A673 (cell line): ENCODE measurements around the gene BPI. TPM values are rescaled to one million over a fixed set of nuclear protein-coding genes. Genes with fewer than 3 reads are reported as not detected.

ENCODE experiments used
- BruUV-seq: library from RNA; stranded (reverse); fragments of 400-500 nt; replicated peaks from 2 replicates; lab custom pipeline; 2021; lab: Mats Ljungman, UMichigan
- CTCF ChIA-PET: fragments of 300-600 bp; sonication (Branson Sonifier 250); formaldehyde crosslinking; loops from one replicate; lab custom pipeline; 2022; ENCODE audit warnings: antibody characterized with exemption; lab: Charles Lee
- POLR2A ChIA-PET: fragments of 300-600 bp; sonication (Branson Sonifier 250); formaldehyde crosslinking; loops from one replicate; lab custom pipeline; 2022; ENCODE audit warnings: antibody characterized with exemption; ENCODE audit not compliant: low non-redundant PET; lab: Charles Lee
- DNase-seq: peaks from one replicate; pipeline ENCODE4 v3.0.0-alpha.2; 2015; ENCODE audit warnings: low spot score
- H3K27ac ChIP-seq: fragments of 200-600 bp; sonication (generic); 2 replicates; pipeline ENCODE4 v1.5.1; 2016; ENCODE audit warnings: mixed run types, low read depth, mild to moderate bottlenecking, mixed read lengths, antibody characterized with exemption, low read length; ENCODE audit not compliant: poor library complexity, severe bottlenecking
- H3K27me3 ChIP-seq: fragments of 200-600 bp; sonication (generic); replicated peaks from 2 replicates; pipeline ENCODE4 v1.6.1; 2017; ENCODE audit warnings: mixed run types, low read depth, mild to moderate bottlenecking, mixed read lengths, antibody characterized with exemption, low read length; ENCODE audit not compliant: insufficient read depth, poor library complexity
- H3K36me3 ChIP-seq: fragments of 200-600 bp; sonication (generic); 2 replicates; pipeline ENCODE4 v1.6.1; 2016; ENCODE audit warnings: mixed run types, mild to moderate bottlenecking, mixed read lengths, antibody characterized with exemption, low read length; ENCODE audit not compliant: insufficient read depth, poor library complexity, severe bottlenecking
- H3K4me1 ChIP-seq: fragments of 200-600 bp; sonication (generic); 2 replicates; pipeline ENCODE4 v1.6.1; 2017; ENCODE audit warnings: mixed run types, mild to moderate bottlenecking, mixed read lengths, antibody characterized with exemption, low read length; ENCODE audit not compliant: insufficient read depth, poor library complexity, severe bottlenecking
- H3K4me3 ChIP-seq: fragments of 200-600 bp; sonication (generic); 2 replicates; pipeline ENCODE4 v1.5.1; 2016; ENCODE audit warnings: low read depth, mixed run types, mild to moderate bottlenecking, mixed read lengths, low read length; ENCODE audit not compliant: poor library complexity, severe bottlenecking
- H3K9me3 ChIP-seq: fragments of 200-600 bp; sonication (generic); 2 replicates; pipeline ENCODE4 v1.6.1; 2016; ENCODE audit warnings: mixed run types, low read depth, mild to moderate bottlenecking, mixed read lengths, antibody characterized with exemption, low read length; ENCODE audit not compliant: poor library complexity, severe bottlenecking
- EZH2 ChIP-seq: fragments of 200-600 bp; sonication (generic); IDR thresholded peaks from 2 replicates; pipeline ENCODE4 v1.6.1; 2017; ENCODE audit warnings: borderline replicate concordance, low read depth, mild to moderate bottlenecking, mixed read lengths, antibody characterized with exemption, low read length; ENCODE audit not compliant: poor library complexity, severe bottlenecking
- intact Hi-C: fragments of 100-400 bp; cut with micrococcal nuclease; formaldehyde crosslinking; loops from one replicate; pipeline ENCODE4 v1.10.0; 2022; ENCODE audit not compliant: unreplicated experiment
- total RNA-seq: library from RNA; stranded (reverse); gene quantifications from 2 replicates; pipeline ENCODE4 v1.2.3, GENCODE V29; 2021
- TF ChIP-seq, protein P1 (sequence below): fragments of 300-800, 200-600 bp; sonication (generic); conservative IDR thresholded peaks from 2 replicates; pipeline ENCODE4 v1.5.1; 2017; ENCODE audit warnings: low read depth, mild to moderate bottlenecking, antibody characterized with exemption, low read length, moderate library complexity, mixed read lengths

Gene BPI
- total RNA-seq, 1 experiment from 2014 or later, result not detected

DNA sequence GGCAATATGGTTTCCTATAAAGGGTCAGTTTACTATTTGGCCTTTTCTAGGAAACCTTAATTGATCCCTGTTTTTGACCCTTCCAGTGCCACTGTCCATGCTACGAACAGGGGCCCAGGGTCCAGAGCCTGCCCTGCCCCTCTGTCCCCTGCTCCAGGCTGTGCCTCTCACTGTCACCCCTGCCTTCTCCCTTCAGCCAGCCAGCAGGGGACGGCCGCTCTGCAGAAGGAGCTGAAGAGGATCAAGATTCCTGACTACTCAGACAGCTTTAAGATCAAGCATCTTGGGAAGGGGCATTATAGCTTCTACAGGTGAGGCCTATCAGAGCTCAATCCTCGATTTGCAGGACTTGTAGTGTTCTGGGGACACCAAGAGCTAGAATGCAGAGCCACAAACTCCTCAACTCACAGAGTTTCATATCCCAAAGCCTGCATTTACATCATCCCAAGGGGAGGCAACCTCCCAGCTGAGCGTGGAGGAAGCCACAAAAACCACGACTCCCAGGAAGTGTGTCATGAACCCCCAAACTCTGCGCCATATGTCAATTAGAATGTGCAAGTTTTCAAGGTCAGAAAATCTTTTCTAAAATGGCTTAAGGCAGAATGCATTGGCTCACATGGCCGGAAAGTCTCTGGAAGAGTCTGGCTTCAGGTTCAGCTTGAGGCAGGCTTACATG lies 3.6 kb downstream of the BPI start:
- no peaks in the 10 kb centered on the region for H3K36me3 ChIP-seq
- peaks cover 24% of the 10 kb centered on the region for H3K27me3 ChIP-seq
- CTCF ChIA-PET, result no interaction called here
- no peak overlapping the region for H3K27ac ChIP-seq
- no peak for TF ChIP-seq EZH2
- TF ChIP-seq, protein P1, sequence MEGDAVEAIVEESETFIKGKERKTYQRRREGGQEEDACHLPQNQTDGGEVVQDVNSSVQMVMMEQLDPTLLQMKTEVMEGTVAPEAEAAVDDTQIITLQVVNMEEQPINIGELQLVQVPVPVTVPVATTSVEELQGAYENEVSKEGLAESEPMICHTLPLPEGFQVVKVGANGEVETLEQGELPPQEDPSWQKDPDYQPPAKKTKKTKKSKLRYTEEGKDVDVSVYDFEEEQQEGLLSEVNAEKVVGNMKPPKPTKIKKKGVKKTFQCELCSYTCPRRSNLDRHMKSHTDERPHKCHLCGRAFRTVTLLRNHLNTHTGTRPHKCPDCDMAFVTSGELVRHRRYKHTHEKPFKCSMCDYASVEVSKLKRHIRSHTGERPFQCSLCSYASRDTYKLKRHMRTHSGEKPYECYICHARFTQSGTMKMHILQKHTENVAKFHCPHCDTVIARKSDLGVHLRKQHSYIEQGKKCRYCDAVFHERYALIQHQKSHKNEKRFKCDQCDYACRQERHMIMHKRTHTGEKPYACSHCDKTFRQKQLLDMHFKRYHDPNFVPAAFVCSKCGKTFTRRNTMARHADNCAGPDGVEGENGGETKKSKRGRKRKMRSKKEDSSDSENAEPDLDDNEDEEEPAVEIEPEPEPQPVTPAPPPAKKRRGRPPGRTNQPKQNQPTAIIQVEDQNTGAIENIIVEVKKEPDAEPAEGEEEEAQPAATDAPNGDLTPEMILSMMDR, result no peak
- H3K4me1 ChIP-seq, result no peaks in the 10 kb centered on the region
- POLR2A ChIA-PET, result no interaction called here
- no peak for DNase-seq
- intact Hi-C loops, result no loop called here
- no TSS peak for BruUV-seq
- H3K9me3 ChIP-seq, result no peaks in the 10 kb centered on the region
- H3K4me3 ChIP-seq, result no peak overlapping the region

DNA sequence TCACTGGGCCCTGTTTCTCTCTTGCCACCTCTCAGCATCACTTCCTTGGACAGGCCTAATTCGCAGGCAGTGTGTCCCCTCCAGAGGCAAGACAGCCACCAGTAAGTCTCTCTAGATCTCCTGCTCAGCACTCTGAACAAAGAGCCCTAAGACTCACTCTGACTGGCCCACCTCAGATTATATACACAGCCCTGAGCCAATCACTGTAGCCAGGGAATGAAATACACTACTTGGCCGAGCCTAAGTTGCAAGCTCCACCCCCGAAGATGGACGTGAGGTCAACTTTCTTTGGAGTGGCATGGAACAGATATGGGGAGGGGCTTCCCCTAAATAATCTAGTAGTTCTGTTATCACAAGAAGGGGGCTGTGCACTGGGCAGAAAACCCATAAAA lies 4.1 kb downstream of the BPI start:
- Histone ChIP-seq H3K4me1 (no peaks in the 10 kb centered on the region), H3K27me3 (peaks cover 18% of the 10 kb centered on the region), H3K9me3 (no peaks in the 10 kb centered on the region), H3K4me3 (no peak overlapping the region), H3K27ac (no peak overlapping the region), H3K36me3 (no peaks in the 10 kb centered on the region)
- no TSS peak for BruUV-seq
- ChIA-PET CTCF (no interaction called here), POLR2A (no interaction called here)
- intact Hi-C loops, result no loop called here
- no peak for DNase-seq
- TF ChIP-seq, protein P1, result no peak
- TF ChIP-seq EZH2, result no peak

GRCh38 chr20:38308447-38308846 lies 4.5 kb downstream of the BPI start:
- CTCF ChIA-PET, result no interaction called here
- TF ChIP-seq, protein P1, result no peak
- no peak for TF ChIP-seq EZH2
- H3K27ac ChIP-seq, result no peak overlapping the region
- DNase-seq, result no peak
- no peaks in the 10 kb centered on the region for H3K4me1 ChIP-seq
- H3K9me3 ChIP-seq, result no peaks in the 10 kb centered on the region
- H3K27me3 ChIP-seq, result peaks cover 14% of the 10 kb centered on the region
- BruUV-seq, result no TSS peak
- no peaks in the 10 kb centered on the region for H3K36me3 ChIP-seq
- intact Hi-C loops, result no loop called here
- H3K4me3 ChIP-seq, result no peak overlapping the region
- POLR2A ChIA-PET, result no interaction called here
